Measurements from ENCODE around the gene RAP1B.

RAP1B gene

DNA sequence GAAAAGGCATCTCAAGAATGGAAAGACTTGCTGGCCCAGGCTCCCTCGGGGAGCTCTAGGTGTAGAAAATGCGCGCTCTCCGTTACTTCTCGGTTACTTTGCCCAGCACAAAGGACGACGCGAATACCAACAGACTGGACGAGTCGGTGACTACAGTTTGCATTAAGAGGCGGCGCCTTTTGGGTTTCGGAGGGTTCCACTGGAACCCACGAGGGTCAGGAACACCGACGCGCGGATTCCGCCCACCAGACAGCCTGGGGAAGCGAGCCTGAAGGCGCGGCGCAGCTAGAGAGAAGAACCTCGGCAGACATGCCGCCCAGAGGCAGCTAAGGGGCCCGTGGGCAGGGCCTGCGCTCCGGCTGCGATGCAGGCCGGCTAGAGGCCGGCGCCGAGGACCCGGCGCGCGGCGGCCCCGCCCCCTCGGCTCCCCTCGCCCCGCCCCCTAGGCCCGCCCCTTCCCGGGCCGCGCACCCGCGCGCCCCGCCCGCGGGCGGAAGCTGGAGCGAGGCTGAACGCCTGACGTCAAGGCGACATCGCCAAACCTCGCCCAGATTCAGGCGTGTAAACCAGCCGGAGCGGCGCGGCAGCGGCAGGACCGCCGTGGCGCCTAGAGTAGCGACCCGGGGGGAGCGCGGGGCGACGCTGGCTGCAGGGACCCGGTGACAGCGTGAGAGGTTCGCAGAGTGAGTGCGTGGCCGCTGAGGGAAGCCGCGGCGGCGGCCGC is at the start of gene RAP1B:
Gene RAP1B (plus strand): TSS at position 530 of the 724 bp plus-strand sequence. CDS start 37,826 bp downstream, outside the sequence.
- Mint-ChIP-seq H3K27ac (peak within 1 kb of the TSS; percentile 98 to 99), H3K4me1 (peaks cover 49% of the 10 kb centered on the region), H3K27me3 (no peaks in the 10 kb centered on the region), H3K4me3 (peak within 1 kb of the TSS; percentile 98), H3K9me3 (no peaks in the 10 kb centered on the region)
- ATAC-seq: peak; percentile 86
- DNase-seq: peak; percentile 90 to 91

DNA sequence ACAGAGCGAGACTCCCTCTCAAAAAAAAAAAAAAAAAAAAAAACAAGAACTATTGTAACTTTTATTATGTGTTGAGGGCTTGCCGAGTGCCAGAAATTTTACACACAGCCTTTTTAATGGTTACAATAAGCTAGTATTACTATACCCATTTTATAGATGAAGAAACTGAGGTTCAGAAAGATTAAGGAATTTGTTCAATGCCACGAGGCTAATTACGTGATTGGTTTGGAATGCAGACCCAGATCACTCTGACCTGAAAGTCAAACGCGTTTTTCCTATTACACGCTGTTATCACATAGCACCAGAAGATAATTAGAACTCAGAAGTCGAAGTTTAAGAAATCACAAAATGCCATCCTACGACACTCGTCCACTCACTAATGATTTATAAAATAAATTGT is 48.9 kb upstream of the RAP1B start:
- Mint-ChIP-seq H3K27me3 (no peaks in the 10 kb centered on the region), H3K4me3 (no peak overlapping the region), H3K27ac (no peak overlapping the region), H3K9me3 (peaks cover 0 to 5% of the 10 kb centered on the region in 2 donors), H3K4me1 (peaks cover 62% of the 10 kb centered on the region)
- DNase-seq (no peak), ATAC-seq (no peak)

DNA sequence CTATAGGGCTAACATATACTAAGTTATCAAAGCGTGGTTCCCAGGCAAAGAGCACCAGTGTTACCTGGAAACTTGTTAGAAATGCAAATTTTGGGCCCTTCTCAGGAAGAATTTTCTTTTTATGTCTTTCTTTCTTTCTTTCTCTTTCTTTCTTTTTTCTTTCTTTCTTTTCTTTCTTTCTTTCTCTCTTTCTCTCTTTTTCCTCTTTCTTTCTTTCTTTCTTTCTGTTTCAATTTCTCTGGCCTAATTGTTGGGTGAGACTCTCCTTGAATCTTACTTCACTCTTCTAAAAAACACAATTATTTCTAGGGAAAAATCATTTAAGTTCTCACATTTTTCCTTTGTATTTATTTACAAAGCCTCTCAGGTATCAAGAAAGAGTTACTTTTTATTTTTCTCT is 46.5 kb upstream of the RAP1B start:
- DNase-seq (no peak), ATAC-seq (no peak)
- Mint-ChIP-seq H3K4me3 (peak overlapping the region; percentile 41 to 69), H3K9me3 (peaks cover 0 to 5% of the 10 kb centered on the region in 2 donors), H3K27me3 (no peaks in the 10 kb centered on the region), H3K27ac (peak overlapping the region in 1 of 2 donors; percentile 97), H3K4me1 (peaks cover 50% of the 10 kb centered on the region)

DNA sequence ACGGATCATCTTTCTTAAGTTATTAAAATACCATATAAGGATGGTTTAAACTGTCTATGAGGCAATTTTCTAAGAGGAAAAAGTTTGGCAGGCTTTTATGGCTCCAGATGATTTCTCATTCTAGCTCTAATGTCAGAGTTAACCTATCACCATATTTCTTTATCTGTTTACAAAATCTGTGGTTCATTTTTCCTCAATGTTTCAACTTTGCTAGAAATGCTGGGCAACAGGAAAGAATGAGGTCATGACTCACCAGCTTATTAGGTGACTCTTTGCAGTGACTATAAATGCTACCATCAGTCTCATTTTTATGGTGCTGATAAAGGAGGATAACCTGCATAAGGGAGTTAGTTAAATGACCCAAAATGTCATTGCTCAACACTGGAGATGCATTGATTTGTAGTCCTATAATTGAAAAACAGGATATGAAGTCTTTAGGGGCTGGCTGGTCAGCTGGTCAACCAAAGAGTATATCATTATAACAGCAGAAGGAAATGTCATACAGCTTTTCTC is 45.3 kb upstream of the RAP1B start:
- H3K4me1 Mint-ChIP-seq: peaks cover 37% of the 10 kb centered on the region
- peaks cover 0 to 1% of the 10 kb centered on the region in 2 donors for H3K9me3 Mint-ChIP-seq
- ATAC-seq (peak; percentile 89), DNase-seq (no peak)
- no peaks in the 10 kb centered on the region for H3K27me3 Mint-ChIP-seq
- no peak overlapping the region for H3K27ac Mint-ChIP-seq
- no peak overlapping the region for H3K4me3 Mint-ChIP-seq

DNA sequence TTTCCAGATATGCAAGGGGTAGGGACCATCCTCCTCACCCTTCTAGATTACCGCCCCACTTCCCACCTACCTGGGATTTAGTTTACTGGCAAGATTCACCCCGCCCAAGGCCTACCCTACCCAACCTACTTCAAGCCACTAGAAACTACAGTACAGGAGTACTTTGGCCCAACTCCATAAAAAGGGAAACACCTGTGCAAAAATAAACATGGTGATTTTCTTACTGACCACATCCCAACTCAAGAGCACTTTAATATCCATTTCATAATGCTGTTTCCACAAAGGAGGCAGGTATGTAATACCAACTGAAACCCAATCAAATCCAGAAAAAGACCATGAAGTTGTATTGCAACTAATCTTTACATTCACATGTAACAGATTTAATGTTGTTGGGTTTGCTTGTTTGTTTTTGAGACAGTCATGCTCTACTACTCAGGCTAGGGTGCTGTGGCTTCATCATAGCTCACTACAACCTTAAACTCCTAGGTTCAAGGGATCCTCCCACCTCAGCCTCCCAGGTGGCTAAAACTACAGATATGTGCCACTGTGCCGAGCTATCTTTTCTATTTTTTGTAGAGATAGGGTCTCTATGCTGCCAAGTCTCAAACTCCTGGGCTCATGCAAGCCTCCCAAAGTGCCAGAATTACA is 41.7 kb upstream of the RAP1B start:
- ATAC-seq: no peak
- no peak overlapping the region for H3K27ac Mint-ChIP-seq

DNA sequence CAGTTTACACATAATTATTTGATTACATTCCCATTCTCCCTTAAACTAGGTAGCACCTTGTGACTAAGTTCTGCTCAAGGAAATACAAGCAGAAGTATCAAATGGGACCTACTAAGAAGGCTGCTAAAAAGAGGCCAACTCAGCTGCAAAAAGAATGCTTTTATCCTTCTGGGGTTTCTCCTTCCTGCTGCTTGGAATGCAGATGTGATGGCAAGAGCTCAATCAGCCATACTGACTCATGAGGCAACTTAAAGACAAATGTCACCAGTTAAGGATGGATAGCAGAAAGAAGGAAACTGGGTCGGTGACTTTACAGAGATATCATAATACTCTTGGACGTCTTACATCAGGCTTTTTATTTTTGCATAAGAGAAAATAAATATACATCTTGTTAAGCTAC is 38.0 kb upstream of the RAP1B start:
- ATAC-seq (no peak), DNase-seq (no peak)
- no peaks in the 10 kb centered on the region for H3K9me3 Mint-ChIP-seq
- no peak overlapping the region for H3K4me3 Mint-ChIP-seq
- H3K27me3 Mint-ChIP-seq: no peaks in the 10 kb centered on the region
- H3K27ac Mint-ChIP-seq: no peak overlapping the region
- peaks cover 26% of the 10 kb centered on the region for H3K4me1 Mint-ChIP-seq

More for the DNA sequence above, 41.7 kb upstream of the RAP1B start:
- no peak for DNase-seq
- Mint-ChIP-seq H3K9me3 (no peaks in the 10 kb centered on the region), H3K4me1 (peaks cover 37% of the 10 kb centered on the region), H3K4me3 (no peak overlapping the region), H3K27me3 (no peaks in the 10 kb centered on the region)

DNA sequence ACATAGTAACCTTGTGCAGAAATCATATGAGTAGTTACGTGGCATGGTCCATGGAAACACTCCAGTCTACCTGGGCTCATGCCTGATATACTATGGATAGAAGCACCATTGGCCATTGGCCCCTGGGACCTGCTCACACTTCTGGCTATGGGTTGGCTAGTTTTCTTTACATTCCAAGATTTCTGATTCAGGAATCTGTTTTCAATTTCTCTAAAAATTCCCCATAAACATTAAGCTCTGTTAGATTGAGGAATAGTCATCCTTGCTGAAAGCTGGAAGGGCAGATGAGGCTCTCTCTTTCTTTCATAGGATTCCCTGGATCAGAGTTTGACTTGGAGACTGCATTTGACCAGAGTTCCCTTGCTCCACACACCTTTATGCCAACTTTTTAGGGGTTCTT is 37.3 kb upstream of the RAP1B start:
- Mint-ChIP-seq H3K4me1 (peaks cover 33% of the 10 kb centered on the region), H3K27me3 (no peaks in the 10 kb centered on the region), H3K4me3 (no peak overlapping the region), H3K9me3 (no peaks in the 10 kb centered on the region), H3K27ac (no peak overlapping the region)
- ATAC-seq (no peak), DNase-seq (no peak)

DNA sequence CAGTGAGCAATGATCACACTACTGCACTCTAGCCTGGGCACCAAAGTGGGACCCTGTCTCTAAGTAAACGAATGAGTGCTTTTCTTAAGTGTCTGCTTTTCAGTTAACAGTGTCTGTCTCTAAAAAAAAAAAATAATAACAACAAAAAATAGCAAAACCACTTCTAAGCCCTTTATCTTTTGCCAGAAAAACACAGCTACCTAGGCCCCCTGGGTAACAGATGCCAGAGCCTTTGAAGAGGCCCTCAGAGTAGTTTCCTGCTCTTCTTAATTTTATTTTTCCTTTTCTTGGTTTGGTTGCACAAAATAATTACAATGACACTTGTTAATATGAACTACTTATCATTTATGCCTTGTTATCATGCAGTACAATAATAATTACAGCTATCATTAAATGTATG is 32.8 kb upstream of the RAP1B start:
- no peak for DNase-seq
- H3K4me3 Mint-ChIP-seq: no peak overlapping the region
- H3K27me3 Mint-ChIP-seq: no peaks in the 10 kb centered on the region
- peak overlapping the region in 1 of 2 donors; percentile 31 for H3K27ac Mint-ChIP-seq
- ATAC-seq: no peak
- peaks cover 30% of the 10 kb centered on the region for H3K4me1 Mint-ChIP-seq
- no peaks in the 10 kb centered on the region for H3K9me3 Mint-ChIP-seq

DNA sequence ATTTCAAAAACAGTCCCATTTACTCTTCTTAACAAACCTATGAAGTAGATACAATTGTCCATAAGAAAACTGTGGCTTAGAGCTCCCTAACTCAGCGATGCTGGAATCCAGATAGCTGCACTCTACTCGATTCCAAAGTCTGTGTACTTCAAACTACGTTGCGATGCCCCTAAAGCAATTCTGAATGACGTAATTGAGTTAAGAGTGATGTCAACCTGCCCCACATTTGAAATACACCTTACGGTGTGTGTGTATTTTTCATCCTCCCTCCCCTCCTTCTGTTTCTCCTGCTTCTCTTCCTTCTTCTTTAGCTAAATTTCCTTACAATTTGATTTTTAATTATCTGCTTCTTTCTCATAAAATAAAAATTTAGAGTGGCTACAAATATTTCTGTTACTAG is 31.9 kb upstream of the RAP1B start:
- H3K4me3 Mint-ChIP-seq: peak overlapping the region; percentile 63 to 72
- no peaks in the 10 kb centered on the region for H3K9me3 Mint-ChIP-seq
- DNase-seq (no peak), ATAC-seq (no peak)
- H3K27ac Mint-ChIP-seq: peak overlapping the region; percentile 85 to 91
- peaks cover 38% of the 10 kb centered on the region for H3K4me1 Mint-ChIP-seq
- H3K27me3 Mint-ChIP-seq: no peaks in the 10 kb centered on the region

DNA sequence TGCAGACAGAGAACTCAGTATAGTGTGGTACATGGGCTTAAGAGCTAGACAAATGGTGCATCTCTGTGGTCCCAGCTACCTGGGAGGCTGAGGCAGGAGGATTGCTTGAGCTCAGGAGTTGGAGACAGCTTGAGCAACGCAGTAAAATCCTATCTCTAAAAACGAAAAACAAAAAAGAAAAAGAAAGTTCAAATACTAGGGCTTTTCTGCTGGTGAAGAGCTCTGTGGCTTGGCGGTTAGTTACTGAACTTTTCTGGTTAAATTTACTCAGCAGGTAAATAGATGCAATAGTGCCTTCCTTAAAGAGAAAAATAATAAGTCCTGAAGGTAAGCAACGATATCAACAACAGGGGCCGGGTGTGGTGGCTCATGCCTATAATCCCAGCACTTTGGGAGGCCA is 31.4 kb upstream of the RAP1B start:
- no peaks in the 10 kb centered on the region for H3K9me3 Mint-ChIP-seq
- H3K4me1 Mint-ChIP-seq: peaks cover 42% of the 10 kb centered on the region
- peak overlapping the region; percentile 63 to 72 for H3K4me3 Mint-ChIP-seq
- ATAC-seq (peak; percentile 74), DNase-seq (no peak)
- no peaks in the 10 kb centered on the region for H3K27me3 Mint-ChIP-seq
- H3K27ac Mint-ChIP-seq: peak overlapping the region; percentile 91 to 94

DNA sequence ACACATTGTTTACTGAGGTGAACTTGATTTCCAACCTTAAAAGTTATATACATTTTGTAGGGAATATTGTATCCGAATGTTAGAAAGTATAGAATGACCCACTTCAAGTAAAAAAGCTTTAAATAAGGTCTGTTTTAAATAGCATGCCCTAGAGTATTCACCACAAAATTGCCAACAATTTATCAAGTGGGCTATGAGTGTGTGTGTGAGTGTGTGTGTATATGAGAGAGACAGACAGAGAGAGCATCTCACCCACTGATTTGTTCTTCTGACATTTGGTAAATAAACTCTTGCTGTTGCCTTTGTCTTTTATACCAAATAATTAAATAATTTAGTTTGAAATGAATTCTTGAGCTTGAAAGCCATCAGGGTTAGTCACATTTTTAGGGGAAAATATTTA is 29.8 kb upstream of the RAP1B start:
- Mint-ChIP-seq H3K27me3 (no peaks in the 10 kb centered on the region), H3K4me3 (no peak overlapping the region), H3K4me1 (peaks cover 53% of the 10 kb centered on the region), H3K9me3 (no peaks in the 10 kb centered on the region), H3K27ac (no peak overlapping the region)
- no peak for ATAC-seq
- DNase-seq: no peak

DNA sequence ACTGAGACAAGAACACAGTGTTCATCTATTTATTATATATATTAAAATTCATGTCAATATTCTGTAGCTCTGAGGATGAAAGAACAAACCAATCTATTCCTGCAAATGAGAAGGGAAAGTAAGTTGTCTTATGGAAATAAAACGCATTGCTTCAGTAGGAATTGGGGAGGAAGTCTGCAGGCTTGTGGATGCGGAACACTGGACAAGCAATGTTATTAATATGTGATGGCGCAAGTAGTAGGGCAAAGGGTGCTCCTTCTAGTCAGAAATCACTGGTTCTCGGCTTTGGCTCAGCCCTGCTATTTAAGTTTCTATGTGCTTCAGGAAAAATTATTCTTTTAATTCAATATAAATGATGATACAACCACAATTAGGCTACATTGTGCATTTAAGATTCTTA is 28.8 kb upstream of the RAP1B start:
- no peak for ATAC-seq
- H3K4me1 Mint-ChIP-seq: peaks cover 61% of the 10 kb centered on the region
- no peaks in the 10 kb centered on the region for H3K27me3 Mint-ChIP-seq
- H3K4me3 Mint-ChIP-seq: no peak overlapping the region
- DNase-seq: no peak
- no peaks in the 10 kb centered on the region for H3K9me3 Mint-ChIP-seq
- no peak overlapping the region for H3K27ac Mint-ChIP-seq

DNA sequence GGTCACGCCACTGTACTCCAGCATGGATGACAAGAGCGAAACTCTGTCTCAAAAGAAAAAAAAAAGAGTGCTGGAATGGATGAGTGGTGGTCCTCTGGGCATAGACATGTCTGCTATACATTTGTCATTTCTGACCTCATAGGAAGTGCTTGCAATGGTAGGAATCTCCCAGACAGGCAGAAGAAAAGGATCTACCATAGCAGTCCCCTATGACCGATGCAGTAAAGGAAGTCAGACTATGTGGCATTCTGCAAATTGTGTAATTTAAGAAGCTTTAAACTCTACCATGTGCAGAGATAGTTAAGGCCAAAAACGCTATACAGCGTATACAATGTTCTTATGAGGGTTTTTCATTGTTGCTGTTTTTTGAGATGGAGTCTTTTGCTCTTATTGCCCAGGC is 24.7 kb upstream of the RAP1B start:
- ATAC-seq (no peak), DNase-seq (no peak)
- H3K4me1 Mint-ChIP-seq: peaks cover 49% of the 10 kb centered on the region
- H3K27me3 Mint-ChIP-seq: no peaks in the 10 kb centered on the region
- peaks cover 13 to 15% of the 10 kb centered on the region in 2 donors for H3K9me3 Mint-ChIP-seq
- H3K27ac Mint-ChIP-seq: no peak overlapping the region
- no peak overlapping the region for H3K4me3 Mint-ChIP-seq

DNA sequence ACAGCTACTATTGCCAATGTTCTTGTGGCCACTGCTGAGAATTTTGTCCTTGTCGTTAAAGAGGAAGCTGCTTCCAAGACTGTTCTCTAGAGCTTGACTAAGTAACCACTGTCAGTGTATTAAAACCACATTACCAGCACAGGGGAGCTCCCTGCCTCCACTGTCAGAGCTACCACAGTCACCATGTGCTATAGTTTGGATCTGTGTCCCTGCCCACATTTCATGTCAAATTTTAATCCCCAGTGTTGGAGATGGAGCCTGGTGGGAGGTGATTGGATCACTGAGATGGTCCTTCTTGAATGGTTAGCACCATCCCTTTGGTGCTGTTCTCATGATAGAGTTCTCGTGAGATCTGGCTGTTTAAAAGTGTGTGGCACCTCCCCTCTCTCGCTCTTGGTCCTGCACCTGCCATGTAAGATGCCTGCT is 23.2 kb upstream of the RAP1B start:
- peaks cover 64% of the 10 kb centered on the region for H3K4me1 Mint-ChIP-seq
- H3K27ac Mint-ChIP-seq: peak overlapping the region in 1 of 2 donors; percentile 93
- H3K9me3 Mint-ChIP-seq: peaks cover 17 to 20% of the 10 kb centered on the region in 2 donors
- peak overlapping the region; percentile 44 to 69 for H3K4me3 Mint-ChIP-seq
- ATAC-seq: peak; percentile 98
- DNase-seq: peak; percentile 56 to 76
- H3K27me3 Mint-ChIP-seq: no peaks in the 10 kb centered on the region

DNA sequence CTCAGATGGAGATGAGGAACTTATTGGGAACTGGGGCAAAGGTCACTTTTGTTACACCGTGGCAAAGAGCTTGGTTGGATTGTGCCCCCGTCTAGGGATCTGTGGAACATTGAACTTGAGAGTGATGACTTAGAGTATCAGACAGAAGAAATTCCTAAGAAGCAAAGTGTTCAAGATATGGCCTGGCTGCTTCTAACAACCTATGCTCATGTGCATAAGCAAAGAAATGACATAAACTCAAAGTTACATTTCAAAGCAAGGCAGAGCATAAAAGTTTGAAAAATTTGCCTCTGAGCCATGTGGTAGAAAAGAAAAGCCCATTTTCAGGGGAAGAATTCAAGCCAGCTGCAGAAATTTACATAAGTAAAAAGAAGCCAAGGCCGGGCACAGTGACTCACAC is 21.5 kb upstream of the RAP1B start:
- H3K9me3 Mint-ChIP-seq: peaks cover 17 to 20% of the 10 kb centered on the region in 2 donors
- peaks cover 56% of the 10 kb centered on the region for H3K4me1 Mint-ChIP-seq
- ATAC-seq (no peak), DNase-seq (no peak)
- no peak overlapping the region for H3K4me3 Mint-ChIP-seq
- no peaks in the 10 kb centered on the region for H3K27me3 Mint-ChIP-seq
- H3K27ac Mint-ChIP-seq: no peak overlapping the region

DNA sequence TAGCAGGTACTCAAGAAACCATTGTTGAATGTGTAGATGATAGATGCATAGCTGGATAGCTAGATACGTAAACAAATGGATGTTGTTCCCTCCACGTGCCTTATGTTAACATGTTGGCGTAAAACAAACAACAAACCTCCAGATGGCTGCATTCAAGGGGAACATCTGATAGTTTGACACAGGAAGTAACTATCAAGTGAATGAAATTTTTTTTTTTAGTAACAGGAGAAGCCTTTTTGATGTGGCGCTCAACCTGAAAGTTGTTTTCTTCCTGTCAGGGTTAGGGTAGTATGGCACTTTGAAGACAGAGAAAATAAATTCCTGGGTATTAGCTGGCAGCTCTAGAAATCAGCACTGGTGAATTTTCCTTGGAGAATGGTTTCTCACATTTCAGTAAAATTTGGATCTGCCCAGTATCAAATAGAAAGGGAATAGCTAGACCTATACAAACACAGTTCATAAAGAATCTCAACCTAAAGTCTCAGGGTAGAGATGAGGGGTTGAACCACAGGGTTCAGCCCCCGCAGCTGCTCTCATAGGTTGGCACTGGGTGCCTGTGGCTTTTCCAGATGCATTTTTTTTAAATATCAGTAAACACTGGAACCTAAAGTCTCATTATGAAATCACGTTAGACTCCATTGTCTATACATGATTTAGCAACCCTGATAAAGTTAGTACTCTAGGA is 18.8 kb upstream of the RAP1B start:
- no peak for DNase-seq

More for the DNA sequence above, 18.8 kb upstream of the RAP1B start:
- Mint-ChIP-seq H3K4me1 (peaks cover 52% of the 10 kb centered on the region), H3K27me3 (no peaks in the 10 kb centered on the region), H3K4me3 (peak overlapping the region; percentile 59 to 62), H3K9me3 (peaks cover 17 to 20% of the 10 kb centered on the region in 2 donors), H3K27ac (peak overlapping the region; percentile 67 to 76)
- peak; percentile 45 for ATAC-seq
